ENCODE data around the gene INO80D. TPM values are rescaled to one million over a fixed set of nuclear protein-coding genes. Genes with fewer than 3 reads are reported as not detected.

The INO80D gene
- total and polyA plus RNA-seq, 2 of the 13 experiments (the other 11 are each of a cell fraction or from before 2014, with no cell fraction given), result 7.6 to 7.9 TPM

DNA sequence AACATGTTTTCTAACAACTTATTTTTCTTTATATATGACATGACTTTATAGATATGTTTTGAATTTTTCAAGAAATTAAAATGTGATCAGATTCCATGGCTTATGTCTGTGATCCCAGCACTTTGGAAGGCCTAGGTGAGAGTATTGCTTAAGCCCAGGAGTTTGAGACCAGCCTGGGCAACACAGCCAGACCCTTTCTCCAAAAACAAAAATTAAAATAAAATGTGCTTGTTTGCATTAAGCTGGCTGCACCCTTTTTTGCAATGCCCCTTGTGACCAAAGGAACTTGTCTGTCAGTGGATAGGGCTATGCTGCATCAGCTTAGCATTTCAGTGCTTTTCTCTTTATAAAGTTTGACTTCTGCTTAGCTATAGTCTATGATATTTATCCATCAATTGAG lies 2.3 kb upstream of the INO80D start:
- H3K79me2 ChIP-seq (ENCODE audit: insufficient read depth, low read length), result peaks cover 48% of the 10 kb centered on the region
- H3K4me1 ChIP-seq (ENCODE audit: insufficient read depth, low read length), result peaks cover 23% of the 10 kb centered on the region
- ATAC-seq (no peak), DNase-seq (ENCODE audit: low spot score) (no peak), FAIRE-seq (no peak)
- BruUV-seq (replicated peaks), result no TSS peak
- no peak overlapping the region for H3K27ac ChIP-seq (ENCODE audit: extremely low read length, insufficient read depth, low read length)
- in situ Hi-C loops (cut with HindIII; ENCODE audit: extremely low pct_ligation_motif_present, low pct_unique_long_range_greater_than_20kb) (no loop called here), intact Hi-C loops (cut with micrococcal nuclease; ENCODE audit: unreplicated experiment) (no loop called here)
- H3K9me3 ChIP-seq (ENCODE audit: low read length), result no peaks in the 10 kb centered on the region
- ChIA-PET POLR2A (interaction anchor here (0.8 to 3.2 kb wide), 3 partner anchors 9 to 73 kb away, joined by 5 to 32 read pairs (median 15); partner anchors contain the start of genes EEF1B2 and NDUFS1), CTCF (ENCODE audit: low intra/inter-chr PET ratio, low total read pairs) (no interaction called here)
- no peak overlapping the region for H2AFZ ChIP-seq (ENCODE audit: low read length)
- H4K20me1 ChIP-seq (ENCODE audit: insufficient read depth, low read length), result no peaks in the 10 kb centered on the region
- H3K4me2 ChIP-seq (ENCODE audit: low read depth, low read length), result no peak overlapping the region; the same call in 1 of the 2 replicates
- TF ChIP-seq ZNF121 (CRISPR knock-in tag; IDR thresholded peaks at IDR 0.05) (peak; percentile 86), SP1 (IDR thresholded peaks at IDR 0.05) (no peak), SP1 (CRISPR knock-in tag; IDR thresholded peaks at IDR 0.05) (no peak)
- no peak overlapping the region for H3K4me3 ChIP-seq (replicated peaks in 1 of 3; ENCODE audit: insufficient read depth in 1 of 3, low read depth in 2 of 3, low read length in 3 of 3)
- no peak overlapping the region for H3K9ac ChIP-seq (ENCODE audit: insufficient read depth, low read depth, low read length)
- H3K27me3 ChIP-seq (ENCODE audit: control insufficient read depth in 1 of 2, insufficient read depth in 2 of 2, low read length in 2 of 2), result no peaks in the 10 kb centered on the region; a peak in 2 of 5 replicates
- H3K36me3 ChIP-seq (replicated peaks in 1 of 2; ENCODE audit: control insufficient read depth in 1 of 2, insufficient read depth in 2 of 2, low read length in 2 of 2), result peaks cover 0 to 2% of the 10 kb centered on the region in 2 experiments; a peak in 1 of 5 replicates

DNA sequence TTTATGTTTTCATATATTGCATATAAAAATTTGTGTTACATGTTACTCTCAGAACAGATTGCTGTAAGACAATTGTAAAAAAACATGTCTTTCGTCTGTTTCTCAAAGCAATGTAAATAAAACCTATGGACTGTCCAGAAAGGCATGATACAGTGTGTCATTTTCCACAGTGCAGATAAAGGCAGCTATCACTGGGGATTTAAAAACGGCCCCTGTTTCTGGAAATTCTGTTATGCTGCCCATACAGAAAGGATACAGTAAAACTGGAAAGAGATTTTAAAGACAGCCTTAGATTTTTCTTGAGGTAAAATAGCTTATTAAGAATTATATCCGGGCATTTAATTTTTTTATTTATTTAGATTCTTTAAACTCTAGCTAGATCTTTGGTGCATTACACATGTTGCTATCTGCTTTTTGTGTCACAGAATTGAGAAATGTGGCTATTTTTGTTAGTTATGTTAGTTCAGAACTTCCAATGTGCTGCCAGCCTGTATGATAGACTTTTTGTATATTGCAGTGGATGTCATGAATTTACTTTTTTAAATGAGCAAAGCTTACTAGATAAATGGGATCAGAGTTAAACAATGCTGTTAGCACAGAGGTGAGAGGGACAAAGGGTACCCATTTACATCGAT lies 859 bp upstream of the INO80D start:
- POLR2A ChIA-PET, result interaction anchor here (0.6 to 3.2 kb wide), 15 partner anchors 8 to 1443 kb away, joined by 3 to 32 read pairs (median 4); partner anchors contain the start of genes CREB1, EEF1B2 and NDUFS1
- H2AFZ ChIP-seq (ENCODE audit: low read length), result no peak overlapping the region
- TF ChIP-seq ZBTB20 (CRISPR knock-in tag; IDR thresholded peaks at IDR 0.05; ENCODE audit: borderline replicate concordance, low read depth), result 0 out of 2 replicates have a peak, but pooled peaks have one; percentile 11
- TF ChIP-seq YEATS4 (CRISPR knock-in tag; IDR thresholded peaks at IDR 0.05; ENCODE audit: borderline replicate concordance), result 0 out of 2 replicates have a peak, but pooled peaks have one; percentile 16
- TF ChIP-seq ZNF317 (CRISPR knock-in tag; IDR thresholded peaks at IDR 0.05), result 0 out of 2 replicates have a peak, but pooled peaks have one; percentile 5
- TF ChIP-seq TCF12 (IDR thresholded peaks at IDR 0.05), result no peak
- TF ChIP-seq TCF12 (CRISPR knock-in tag; IDR thresholded peaks at IDR 0.05), result 0 out of 2 replicates have a peak, but pooled peaks have one; percentile 5
- TF ChIP-seq, protein P1, sequence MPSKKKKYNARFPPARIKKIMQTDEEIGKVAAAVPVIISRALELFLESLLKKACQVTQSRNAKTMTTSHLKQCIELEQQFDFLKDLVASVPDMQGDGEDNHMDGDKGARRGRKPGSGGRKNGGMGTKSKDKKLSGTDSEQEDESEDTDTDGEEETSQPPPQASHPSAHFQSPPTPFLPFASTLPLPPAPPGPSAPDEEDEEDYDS (CRISPR knock-in tag; IDR thresholded peaks at IDR 0.05), result peak; percentile 69; the same call in 1 of the 2 replicates
- TF ChIP-seq, protein P2, sequence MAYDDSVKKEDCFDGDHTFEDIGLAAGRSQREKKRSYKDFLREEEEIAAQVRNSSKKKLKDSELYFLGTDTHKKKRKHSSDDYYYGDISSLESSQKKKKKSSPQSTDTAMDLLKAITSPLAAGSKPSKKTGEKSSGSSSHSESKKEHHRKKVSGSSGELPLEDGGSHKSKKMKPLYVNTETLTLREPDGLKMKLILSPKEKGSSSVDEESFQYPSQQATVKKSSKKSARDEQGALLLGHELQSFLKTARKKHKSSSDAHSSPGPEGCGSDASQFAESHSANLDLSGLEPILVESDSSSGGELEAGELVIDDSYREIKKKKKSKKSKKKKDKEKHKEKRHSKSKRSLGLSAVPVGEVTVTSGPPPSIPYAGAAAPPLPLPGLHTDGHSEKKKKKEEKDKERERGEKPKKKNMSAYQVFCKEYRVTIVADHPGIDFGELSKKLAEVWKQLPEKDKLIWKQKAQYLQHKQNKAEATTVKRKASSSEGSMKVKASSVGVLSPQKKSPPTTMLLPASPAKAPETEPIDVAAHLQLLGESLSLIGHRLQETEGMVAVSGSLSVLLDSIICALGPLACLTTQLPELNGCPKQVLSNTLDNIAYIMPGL (CRISPR knock-in tag; IDR thresholded peaks at IDR 0.05; ENCODE audit: borderline replicate concordance in 1 of 2, low read depth in 1 of 2), result 0 out of 4 replicates have a peak, but pooled peaks of 1 of the 2 experiments have one; percentile 17
- TF ChIP-seq POLR2AphosphoS5 (IDR thresholded peaks at IDR 0.05; ENCODE audit: low read depth, low read length), result peak; percentile 57
- 0 out of 2 replicates have a peak, but pooled peaks have one; percentile 34 for TF ChIP-seq NCOR1 (IDR thresholded peaks at IDR 0.05; ENCODE audit: borderline replicate concordance, low read length)
- no peak for TF ChIP-seq SMC3 (IDR thresholded peaks at IDR 0.05; ENCODE audit: low read length)
- TF ChIP-seq FOXA3 (CRISPR knock-in tag; IDR thresholded peaks at IDR 0.05), result peak; percentile 62
- no peak for TF ChIP-seq JUNB (CRISPR knock-in tag; IDR thresholded peaks at IDR 0.05; ENCODE audit: borderline replicate concordance)

More for the DNA sequence above, 859 bp upstream of the INO80D start:
- FAIRE-seq (peak; percentile 43), DNase-seq (ENCODE audit: low spot score) (peak; percentile 74), ATAC-seq (0 out of 3 replicates have a peak, but pooled peaks have one; percentile 8)
- BruUV-seq (replicated peaks), result TSS peak; percentile 67
- Histone ChIP-seq H3K27ac (ENCODE audit: extremely low read length, insufficient read depth, low read length) (peak overlapping the region; percentile 100), H3K4me3 (replicated peaks in 1 of 3; ENCODE audit: insufficient read depth in 1 of 3, low read depth in 2 of 3, low read length in 3 of 3) (peak overlapping the region; percentile 73 to 100 (median 84)), H3K4me1 (ENCODE audit: insufficient read depth, low read length) (peaks cover 30% of the 10 kb centered on the region), H3K79me2 (ENCODE audit: insufficient read depth, low read length) (peaks cover 61% of the 10 kb centered on the region), H4K20me1 (ENCODE audit: insufficient read depth, low read length) (no peaks in the 10 kb centered on the region), H3K27me3 (ENCODE audit: control insufficient read depth in 1 of 2, insufficient read depth in 2 of 2, low read length in 2 of 2) (no peaks in the 10 kb centered on the region; a peak in 2 of 5 replicates), H3K4me2 (ENCODE audit: low read depth, low read length) (peak overlapping the region; percentile 91), H3K9ac (ENCODE audit: insufficient read depth, low read depth, low read length) (peak overlapping the region; percentile 97), H3K9me3 (ENCODE audit: low read length) (no peaks in the 10 kb centered on the region), H3K36me3 (replicated peaks in 1 of 2; ENCODE audit: control insufficient read depth in 1 of 2, insufficient read depth in 2 of 2, low read length in 2 of 2) (peaks cover 0 to 2% of the 10 kb centered on the region in 2 experiments; a peak in 1 of 5 replicates)
- CTCF ChIA-PET (ENCODE audit: low intra/inter-chr PET ratio, low total read pairs), result no interaction called here
- intact Hi-C loops (cut with micrococcal nuclease; ENCODE audit: unreplicated experiment), result loop anchor here (1.0 to 2.0 kb wide), 3 partner anchors 9 to 112 kb away; partner anchors contain the start of genes EEF1B2 and NDUFS1
- in situ Hi-C loops (cut with HindIII; ENCODE audit: extremely low pct_ligation_motif_present, low pct_unique_long_range_greater_than_20kb), result no loop called here
- under 1% methylated on average over 4 of the region's 4 CpGs for WGBS (ENCODE audit: low lambda C conversion rate)

All from HepG2 (cell line).